ENCODE measurements around the gene GPR15.

The GPR15 gene

DNA sequence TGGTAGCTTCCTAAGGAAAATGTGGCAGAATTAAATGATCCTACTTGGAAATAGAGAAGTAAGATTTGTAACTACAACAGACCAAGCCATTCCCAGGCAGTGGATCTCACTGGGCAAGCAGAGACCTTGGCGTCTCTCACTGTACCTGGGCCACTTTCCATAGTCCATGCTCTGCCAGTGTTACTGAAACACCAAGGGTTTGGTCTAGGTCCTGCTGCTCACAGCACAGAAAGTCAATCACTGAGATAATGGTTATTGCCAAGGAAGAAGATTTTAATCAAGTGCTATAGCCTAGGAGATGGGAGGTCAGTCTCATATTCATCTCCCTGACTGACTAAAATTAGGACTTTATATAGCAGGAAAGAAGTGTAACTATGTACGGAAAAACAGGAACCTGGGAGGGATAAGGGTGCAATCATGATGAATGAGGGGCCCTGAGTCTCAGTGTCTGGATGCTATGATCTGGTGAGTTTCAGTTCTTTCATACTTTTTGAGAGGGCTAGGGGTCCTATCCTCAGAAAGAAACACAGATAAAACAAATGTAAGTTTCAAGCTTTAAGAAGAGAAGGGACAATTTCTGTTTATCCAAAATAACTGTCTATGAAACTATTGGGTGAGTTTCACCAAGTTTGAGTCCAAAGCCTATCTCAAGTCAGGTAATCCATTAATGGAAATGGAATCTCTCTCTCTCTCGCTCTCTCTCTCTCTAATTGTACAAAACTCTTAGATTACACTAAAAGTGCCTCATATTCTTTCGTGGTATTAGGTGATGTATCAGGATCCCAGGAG lies 20.6 kb downstream of the GPR15 start:
- H3K27me3 ChIP-seq (ENCODE audit: insufficient read depth, poor library complexity, severe bottlenecking), result no peaks in the 10 kb centered on the region
- H3K27ac ChIP-seq (replicated peaks), result no peak overlapping the region
- no peak overlapping the region for H3K4me3 ChIP-seq (replicated peaks; ENCODE audit: insufficient read depth, low read length)
- DNase-seq (ENCODE audit: low read depth in 1 of 2, low spot score in 1 of 2), result no peak
- TF ChIP-seq SPI1 (IDR thresholded peaks at IDR 0.05; ENCODE audit: borderline replicate concordance, low read depth) (no peak), GABPA (IDR thresholded peaks at IDR 0.05; ENCODE audit: low read depth) (no peak), POLR2AphosphoS5 (IDR thresholded peaks at IDR 0.05; ENCODE audit: low read depth) (no peak), REST (IDR thresholded peaks at IDR 0.05; ENCODE audit: insufficient replicate concordance, low read depth) (no peak)
- TF ChIP-seq, protein P1, sequence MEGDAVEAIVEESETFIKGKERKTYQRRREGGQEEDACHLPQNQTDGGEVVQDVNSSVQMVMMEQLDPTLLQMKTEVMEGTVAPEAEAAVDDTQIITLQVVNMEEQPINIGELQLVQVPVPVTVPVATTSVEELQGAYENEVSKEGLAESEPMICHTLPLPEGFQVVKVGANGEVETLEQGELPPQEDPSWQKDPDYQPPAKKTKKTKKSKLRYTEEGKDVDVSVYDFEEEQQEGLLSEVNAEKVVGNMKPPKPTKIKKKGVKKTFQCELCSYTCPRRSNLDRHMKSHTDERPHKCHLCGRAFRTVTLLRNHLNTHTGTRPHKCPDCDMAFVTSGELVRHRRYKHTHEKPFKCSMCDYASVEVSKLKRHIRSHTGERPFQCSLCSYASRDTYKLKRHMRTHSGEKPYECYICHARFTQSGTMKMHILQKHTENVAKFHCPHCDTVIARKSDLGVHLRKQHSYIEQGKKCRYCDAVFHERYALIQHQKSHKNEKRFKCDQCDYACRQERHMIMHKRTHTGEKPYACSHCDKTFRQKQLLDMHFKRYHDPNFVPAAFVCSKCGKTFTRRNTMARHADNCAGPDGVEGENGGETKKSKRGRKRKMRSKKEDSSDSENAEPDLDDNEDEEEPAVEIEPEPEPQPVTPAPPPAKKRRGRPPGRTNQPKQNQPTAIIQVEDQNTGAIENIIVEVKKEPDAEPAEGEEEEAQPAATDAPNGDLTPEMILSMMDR (IDR thresholded peaks at IDR 0.05; ENCODE audit: insufficient read depth, low read length), result no peak

DNA sequence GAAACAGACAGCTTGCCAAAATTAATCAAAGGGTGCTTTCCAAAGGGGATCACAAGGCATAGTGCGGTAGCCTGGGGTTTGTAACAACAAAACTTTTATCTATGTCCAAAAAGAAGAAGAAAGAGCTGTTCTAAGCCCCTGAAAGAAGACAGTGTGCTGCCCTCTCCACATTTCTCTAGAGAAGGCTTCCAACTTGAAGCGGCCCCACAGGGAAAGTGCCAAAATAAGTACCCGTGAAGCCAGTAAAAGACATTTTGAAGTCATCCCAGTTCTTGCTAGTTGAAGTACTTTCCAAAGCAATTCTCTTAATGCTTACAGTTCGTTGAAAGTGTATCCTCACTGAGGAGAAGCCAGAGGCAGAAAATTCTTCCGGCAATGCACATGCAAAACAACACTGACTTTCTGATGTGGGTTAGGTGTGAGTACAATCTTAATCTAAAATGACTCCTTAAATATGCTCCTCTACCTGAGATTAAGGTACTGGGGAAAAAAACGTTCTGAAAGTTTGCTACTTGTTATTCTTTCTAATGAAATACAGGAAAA lies 21.3 kb downstream of the GPR15 start:
- no peaks in the 10 kb centered on the region for H3K27me3 ChIP-seq (ENCODE audit: insufficient read depth, poor library complexity, severe bottlenecking)
- DNase-seq (ENCODE audit: low read depth in 1 of 2, low spot score in 1 of 2), result no peak
- no peak overlapping the region for H3K27ac ChIP-seq (replicated peaks)
- H3K4me3 ChIP-seq (replicated peaks; ENCODE audit: insufficient read depth, low read length), result no peak overlapping the region
- TF ChIP-seq, protein P1 (IDR thresholded peaks at IDR 0.05; ENCODE audit: insufficient read depth, low read length), result no peak
- no peak for TF ChIP-seq GABPA (IDR thresholded peaks at IDR 0.05; ENCODE audit: low read depth)

DNA sequence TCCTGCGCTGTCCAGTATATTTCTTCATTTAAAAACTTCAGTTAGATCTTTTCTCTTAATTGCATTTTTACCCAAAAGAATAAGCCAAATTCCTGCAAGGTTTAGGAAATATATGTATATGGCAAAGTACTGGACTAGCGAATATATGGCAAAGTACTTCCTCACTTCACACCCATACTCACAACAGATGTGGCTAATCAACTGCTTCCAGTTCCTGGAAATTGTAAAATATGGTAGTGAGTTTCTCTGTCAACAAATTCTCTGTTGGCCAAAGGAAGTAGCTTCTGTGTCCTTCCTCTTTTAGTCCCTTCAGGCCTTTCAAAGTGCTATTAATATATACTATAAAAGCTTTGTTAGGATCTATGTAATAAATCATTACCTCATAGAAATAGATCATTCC lies 22.0 kb downstream of the GPR15 start:
- TF ChIP-seq, protein P1 (IDR thresholded peaks at IDR 0.05; ENCODE audit: insufficient read depth, low read length), result no peak
- no peak for TF ChIP-seq REST (IDR thresholded peaks at IDR 0.05; ENCODE audit: insufficient replicate concordance, low read depth)
- TF ChIP-seq GABPA (IDR thresholded peaks at IDR 0.05; ENCODE audit: low read depth), result no peak
- peak; percentile 83 for TF ChIP-seq SPI1 (IDR thresholded peaks at IDR 0.05; ENCODE audit: borderline replicate concordance, low read depth)
- peak in 1 of 2 experiments; percentile 36 for DNase-seq (ENCODE audit: low read depth in 1 of 2, low spot score in 1 of 2)
- H3K27me3 ChIP-seq (ENCODE audit: insufficient read depth, poor library complexity, severe bottlenecking), result no peaks in the 10 kb centered on the region
- no peak overlapping the region for H3K4me3 ChIP-seq (replicated peaks; ENCODE audit: insufficient read depth, low read length)
- no peak overlapping the region for H3K27ac ChIP-seq (replicated peaks)

Data from HL-60 (cell line).